GM19468 (cell line): ENCODE results near the gene IL11RA.
A peak's percentile ranks its signal among the peaks of the same experiment; 100 is the strongest.
"Not testable (repeated sequence)": the region's sequence is repeated elsewhere in the genome, so short reads cannot be mapped to it uniquely, and the experiment has no call there.

Experiments used
- ATAC-seq: cut with Tn5 transposase; IDR thresholded peaks from one replicate; pipeline ENCODE4 v1.9.1; 2021; ENCODE audit warnings: mild to moderate bottlenecking, moderate library complexity, moderate number of reproducible peaks; ENCODE audit not compliant: unreplicated experiment; ENCODE audit errors: extremely low read depth

Gene IL11RA

DNA sequence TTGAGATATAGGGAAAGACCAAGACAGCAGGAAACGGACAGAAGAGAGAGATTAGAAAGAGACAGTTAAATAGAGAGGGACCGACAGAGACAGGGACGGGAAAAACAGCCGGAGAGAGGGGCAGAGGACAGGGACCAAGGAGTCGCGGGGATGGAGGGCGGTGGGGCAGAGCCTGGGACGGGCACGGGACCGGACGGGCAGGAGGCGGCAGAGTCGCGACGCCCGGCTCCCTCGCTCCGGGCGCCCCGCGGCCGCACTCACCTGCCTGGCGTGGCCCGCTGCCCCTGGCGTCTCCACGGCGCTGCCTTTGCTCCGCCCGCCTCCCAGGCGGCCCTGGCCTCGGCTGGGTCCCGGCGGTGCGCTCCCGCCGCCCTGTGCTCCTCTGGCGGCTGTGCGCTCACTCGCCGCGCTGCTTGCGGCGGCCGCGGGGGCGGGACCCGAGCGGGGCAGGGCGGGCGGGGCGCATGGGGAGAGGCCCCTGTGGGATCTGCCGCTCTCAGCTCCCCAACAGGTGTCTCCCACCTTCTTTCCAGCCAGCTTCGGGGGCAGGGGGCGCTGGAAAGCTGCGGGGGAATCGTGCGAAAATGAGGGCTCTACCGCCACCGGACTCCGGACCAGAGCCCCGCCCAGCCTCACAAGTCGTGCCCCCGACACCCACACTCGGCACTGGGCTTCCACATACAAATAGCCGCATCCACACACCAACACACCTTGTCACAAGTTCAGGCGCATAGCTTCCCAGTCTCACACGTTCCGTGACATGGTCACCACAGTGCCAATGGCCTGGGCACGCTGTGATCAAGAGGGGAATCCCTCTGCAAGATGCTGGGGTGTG, 23.1 kb upstream of the IL11RA start, which contains the start of gene ARID3C:
Gene ARID3C, minus strand, starts transcription at position 411 of the 835 bp plus-strand sequence. CDS start 1,052 bp downstream, outside the sequence.
- ATAC-seq, result no peak

- no peak for ATAC-seq
Measured at GRCh38 chr9:34629491-34629808, 22.5 kb upstream of the IL11RA start.

DNA sequence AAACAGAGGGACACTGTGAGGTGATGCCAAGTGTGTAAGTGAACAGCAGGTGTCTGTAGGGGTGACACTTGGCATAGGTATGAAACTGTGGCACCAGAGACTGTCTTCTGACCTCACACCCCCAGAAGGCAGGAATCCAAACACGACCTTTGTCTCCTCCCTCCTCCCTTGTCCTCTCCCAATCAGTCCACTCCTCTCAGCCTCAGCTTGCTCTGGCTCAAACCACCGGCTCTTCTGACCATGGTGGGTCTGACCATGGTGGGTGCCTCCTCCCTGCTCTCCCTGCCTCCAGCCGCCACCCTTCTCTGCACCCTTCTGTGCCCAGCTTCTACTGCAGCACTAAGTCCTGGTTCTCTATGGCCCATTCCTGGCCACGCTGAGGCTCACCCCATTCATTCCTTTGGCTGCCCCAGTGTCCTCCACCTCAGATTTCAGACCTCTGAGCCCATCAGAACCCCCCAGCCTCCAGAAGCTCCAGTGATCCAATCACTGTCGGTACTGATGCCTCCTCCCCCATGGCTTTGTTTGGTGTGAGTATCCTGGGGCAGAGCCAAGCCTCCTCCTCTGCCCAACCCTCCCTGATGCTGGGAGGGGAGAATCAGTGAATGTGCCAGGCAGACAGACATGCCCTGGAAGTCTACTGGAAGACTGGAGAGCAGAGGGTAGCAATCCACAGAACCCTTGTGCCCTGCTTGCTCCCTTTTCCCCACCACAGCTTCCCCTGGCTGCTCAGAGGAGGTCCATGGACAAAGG, 21.4 kb upstream of the IL11RA start:
- ATAC-seq, result no peak

- ATAC-seq, result no peak
Measured at GRCh38 chr9:34633166-34633565, 18.8 kb upstream of the IL11RA start.

GRCh38 chr9:34633851-34634550, 18.0 kb upstream of the IL11RA start:
- no peak for ATAC-seq

- no peak for ATAC-seq
Measured at GRCh38 chr9:34634551-34635248, 17.3 kb upstream of the IL11RA start.

GRCh38 chr9:34635556-34635955, 16.4 kb upstream of the IL11RA start:
- no peak for ATAC-seq

- no peak for ATAC-seq
Measured at GRCh38 chr9:34636791-34637355, 15.1 kb upstream of the IL11RA start.

- ATAC-seq, result peak; percentile 64
Measured at GRCh38 chr9:34637356-34638137, 14.4 kb upstream of the IL11RA start, which contains the start of gene SIGMAR1. SIGMAR1 (minus strand) TSS chr9:34637787; CDS start chr9:34637697, 90 bp downstream.

DNA sequence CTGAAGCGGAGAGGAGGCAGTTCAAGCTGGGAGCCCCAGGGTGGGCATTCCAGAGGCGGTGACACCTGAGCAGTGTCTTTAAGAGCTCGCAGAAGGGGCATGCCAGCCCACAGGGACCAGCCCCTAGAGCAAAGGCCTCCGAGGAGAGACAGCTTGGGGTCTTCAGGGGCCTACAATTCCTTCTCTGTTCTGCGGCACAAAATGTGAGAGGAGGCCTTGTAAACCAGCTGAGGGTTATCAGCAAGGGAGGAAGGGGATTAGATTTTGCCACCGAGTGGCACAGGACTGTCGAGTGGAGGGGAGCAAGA, 13.9 kb upstream of the IL11RA start:
- no peak for ATAC-seq

- not testable (repeated sequence) for ATAC-seq
Measured at GRCh38 chr9:34639322-34639721, 12.7 kb upstream of the IL11RA start.

GRCh38 chr9:34642679-34643078, 9.3 kb upstream of the IL11RA start:
- ATAC-seq, result no peak

DNA sequence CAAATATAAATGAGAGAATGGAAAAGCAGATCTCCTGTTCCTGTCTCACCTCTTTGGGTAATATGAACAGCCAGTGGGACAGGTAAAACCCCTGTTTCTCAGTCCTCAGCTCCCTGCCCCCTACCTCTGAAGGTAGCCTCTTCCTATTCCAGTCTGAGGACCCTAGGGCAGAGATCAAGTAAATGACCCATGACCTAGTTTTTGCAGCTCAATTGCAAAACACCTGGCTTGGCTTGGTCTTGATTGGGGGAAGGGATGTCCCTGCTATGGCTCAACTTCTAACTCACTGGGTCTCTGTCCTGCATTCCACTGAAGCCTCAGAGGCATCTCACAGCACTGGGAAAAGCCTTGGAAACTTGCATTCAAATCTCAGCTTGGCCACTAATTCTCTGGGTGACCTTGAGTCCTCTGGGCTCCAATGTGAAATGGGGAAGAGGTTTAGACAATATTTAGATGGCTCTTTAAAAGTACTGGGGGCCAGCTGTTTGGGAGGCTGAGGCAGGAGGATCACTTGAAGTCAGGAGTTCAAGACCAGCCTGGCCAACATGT, 7.1 kb upstream of the IL11RA start:
- ATAC-seq, result no peak

DNA sequence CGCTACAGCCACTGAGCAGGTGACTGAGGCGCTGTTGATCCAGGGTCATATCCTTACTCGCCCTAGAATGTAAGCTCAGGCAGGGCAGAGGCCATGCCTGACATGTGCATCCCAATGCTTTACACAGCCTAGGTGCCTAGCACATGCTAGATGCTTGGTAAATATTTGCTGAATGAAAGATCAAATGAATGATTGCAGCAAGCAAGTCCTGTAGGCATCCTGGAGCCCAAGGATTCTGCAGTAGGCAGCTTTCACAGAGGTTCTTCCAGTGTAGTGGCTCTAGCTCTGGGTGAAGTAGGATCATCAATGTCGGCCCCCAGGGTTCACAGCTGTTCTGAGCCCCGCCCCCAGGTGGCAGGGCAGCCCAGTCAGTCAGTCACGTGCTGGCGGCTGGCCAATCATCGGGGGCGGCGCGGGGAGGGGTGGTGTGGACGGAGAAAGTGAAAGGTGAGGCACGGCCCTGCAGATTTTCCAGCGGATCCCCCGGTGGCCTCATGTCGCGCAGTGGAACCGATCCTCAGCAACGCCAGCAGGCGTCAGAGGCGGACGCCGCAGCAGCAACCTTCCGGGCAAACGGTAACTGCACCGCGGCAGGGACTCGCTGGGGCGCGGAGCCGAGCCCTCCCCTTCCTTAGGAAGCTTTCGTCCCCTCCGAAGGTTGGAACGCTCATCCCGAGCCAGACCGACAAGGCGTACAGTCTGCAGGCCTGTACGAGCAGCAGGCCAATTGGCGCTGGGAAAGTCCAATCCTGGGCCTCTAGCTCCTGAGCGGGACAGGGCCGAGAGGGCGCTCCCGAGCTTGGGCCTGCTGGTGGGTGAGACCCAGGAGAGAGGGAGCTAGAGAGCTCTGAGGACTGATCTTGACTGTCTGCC, 5.5 kb upstream of the IL11RA start, which contains the start of gene GALT:
Gene GALT, plus strand, starts transcription at position 465 of the 873 bp plus-strand sequence. Its CDS starts 30 bp downstream, at position 495.
- peak; percentile 34 for ATAC-seq

DNA sequence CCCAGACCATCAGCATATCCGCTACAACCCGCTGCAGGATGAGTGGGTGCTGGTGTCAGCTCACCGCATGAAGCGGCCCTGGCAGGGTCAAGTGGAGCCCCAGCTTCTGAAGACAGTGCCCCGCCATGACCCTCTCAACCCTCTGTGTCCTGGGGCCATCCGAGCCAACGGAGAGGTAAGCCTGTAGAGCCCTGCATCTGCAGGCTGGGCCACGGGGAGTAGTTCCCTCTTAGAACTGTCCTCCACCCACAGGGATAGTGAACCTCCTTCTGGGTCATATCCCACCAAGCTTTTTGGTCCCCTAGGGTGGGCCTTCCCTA, 4.9 kb upstream of the IL11RA start:
- ATAC-seq, result peak; percentile 10

- no peak for ATAC-seq
Measured at GRCh38 chr9:34647651-34648050, 4.3 kb upstream of the IL11RA start.

- no peak for ATAC-seq
Measured at GRCh38 chr9:34648673-34649072, 3.3 kb upstream of the IL11RA start.

DNA sequence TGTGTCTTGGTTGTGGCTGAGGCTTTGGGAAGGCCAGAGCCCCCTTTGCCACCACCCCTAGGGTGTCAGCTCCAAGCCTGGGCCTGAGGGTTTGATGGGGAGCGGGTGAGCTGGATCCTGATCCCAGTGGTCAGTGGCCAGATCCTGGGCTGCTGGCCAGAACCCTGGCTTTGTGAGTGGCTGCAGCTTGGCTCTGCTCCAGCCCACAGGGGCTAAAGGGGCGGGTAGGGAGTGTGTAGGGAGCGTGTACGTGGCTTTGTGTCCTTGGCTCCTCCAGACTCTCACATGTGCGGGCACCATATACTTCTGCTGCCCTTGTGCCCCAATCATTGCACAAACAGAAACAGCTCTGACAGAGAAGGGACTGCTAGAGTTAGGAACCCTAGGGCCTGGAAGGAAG, 1.2 kb upstream of the IL11RA start:
- ATAC-seq, result no peak
